HepG2 (cell line): ENCODE measurements around the gene PRKN. TPM values are rescaled to one million over a fixed set of nuclear protein-coding genes. Genes with fewer than 3 reads are reported as not detected.

Experiments
- AHDC1 ChIP-seq: sonication (generic); formaldehyde crosslinking; IDR thresholded peaks from 2 replicates; pipeline ENCODE4 v1.5.1; 2020; ENCODE audit warnings: mild to moderate bottlenecking, missing genetic modification reagents, borderline replicate concordance
- GPN1 ChIP-seq: sonication (generic); formaldehyde crosslinking; IDR thresholded peaks from 2 replicates; pipeline ENCODE4 v1.5.1; 2020; ENCODE audit warnings: missing genetic modification reagents, borderline replicate concordance
- MED1 ChIP-seq: sonication (generic); formaldehyde crosslinking; IDR thresholded peaks from 2 replicates; pipeline ENCODE4 v1.4.0; 2020; ENCODE audit warnings: missing genetic modification reagents
- PATZ1 ChIP-seq: sonication (generic); formaldehyde crosslinking; IDR thresholded peaks from 2 replicates; pipeline ENCODE4 v1.4.0; 2020; ENCODE audit warnings: missing genetic modification reagents
- SNRNP70 ChIP-seq: fragments of 200-400 bp; formaldehyde crosslinking; IDR thresholded peaks from 2 replicates; pipeline ENCODE4 v1.6.1; 2017; ENCODE audit warnings: mild to moderate bottlenecking, low read depth, low read length, moderate library complexity
- SOX13 ChIP-seq, 3 experiments: fragments of 450-650 bp in 1 of 3; sonication (generic) in 1 of 3; formaldehyde crosslinking in 1 of 3; IDR thresholded peaks in 2 of 3; conservative IDR thresholded peaks in 1 of 3; 2 replicates each; pipeline versions ENCODE4 v1.5.0 to v1.6.1; 2016 to 2020; ENCODE audit warnings: antibody characterized with exemption in 1 of 3, mild to moderate bottlenecking in 1 of 3, missing compliant biosample characterization in 1 of 3, missing genetic modification reagents in 1 of 3, moderate library complexity in 1 of 3
- SOX5 ChIP-seq: IDR thresholded peaks from 2 replicates; pipeline ENCODE4 v1.6.1; 2016; ENCODE audit warnings: borderline replicate concordance
- TFE3 ChIP-seq: IDR thresholded peaks from 2 replicates; pipeline ENCODE4 v1.6.1; 2016
- ZBTB44 ChIP-seq: sonication (generic); formaldehyde crosslinking; IDR thresholded peaks from 2 replicates; pipeline ENCODE4 v1.4.0; 2020; ENCODE audit warnings: missing genetic modification reagents
- ZNF263 ChIP-seq: sonication (generic); formaldehyde crosslinking; IDR thresholded peaks from 2 replicates; pipeline ENCODE4 v1.4.0; 2020; ENCODE audit warnings: missing genetic modification reagents
- ZNF34 ChIP-seq: sonication (generic); formaldehyde crosslinking; IDR thresholded peaks from 2 replicates; pipeline ENCODE4 v1.4.0; 2020; ENCODE audit warnings: mild to moderate bottlenecking, missing genetic modification reagents, borderline replicate concordance
- ZNF740 ChIP-seq: sonication (generic); formaldehyde crosslinking; IDR thresholded peaks from 2 replicates; pipeline ENCODE4 v1.4.0; 2020; ENCODE audit warnings: missing genetic modification reagents
- polyA plus RNA-seq, 8 experiments: library from polyadenylated mRNA; depleted of rRNA in 3 of 8; stranded (reverse) in 7 of 8; unstranded in 1 of 8; fragments of >200 nt; fragmentation: Illumina TruSeq in 4 of 8; extraction: Trizol in 4 of 8; gene quantifications; 2 replicates each; pipeline versions ENCODE4 v1.2.1 to v1.2.3, GENCODE V29; 2011 to 2016; ENCODE audit warnings: low read depth in 4 of 8, missing spikeins in 1 of 8, mixed read lengths in 1 of 8; ENCODE audit not compliant: insufficient read depth in 1 of 8
- total RNA-seq, 5 experiments: library from RNA; depleted of rRNA; stranded (reverse); fragments of >200 nt; fragmentation: Illumina TruSeq; extraction: Trizol; gene quantifications; 2 replicates each; pipeline ENCODE4 v1.2.3, GENCODE V29; 2016; ENCODE audit warnings: low read depth in 1 of 5

PRKN gene
- total and polyA plus RNA-seq, 2 of the 13 experiments (the other 11 are each of a cell fraction or from before 2014, with no cell fraction given): 0.31 to 0.44 TPM

GRCh38 chr6:162478192-162478671 is 249.3 kb downstream of the PRKN start (continued):
- 0 out of 2 replicates have a peak, but pooled peaks have one; percentile 15 for TF ChIP-seq AHDC1 (CRISPR knock-in tag)
- TF ChIP-seq ZNF34 (CRISPR knock-in tag): no peak
- TF ChIP-seq MED1 (CRISPR knock-in tag): no peak
- TF ChIP-seq ZNF263 (CRISPR knock-in tag): no peak
- peak; percentile 36; the same call in 1 of the 2 replicates for TF ChIP-seq SOX5 (CRISPR knock-in tag)
- no peak for TF ChIP-seq ZNF740 (CRISPR knock-in tag)
- TF ChIP-seq GPN1 (CRISPR knock-in tag): no peak
- TF ChIP-seq SOX13 (IDR thresholded peaks at IDR 0.05): no peak
- TF ChIP-seq SOX13 (CRISPR knock-in tag; conservative IDR thresholded peaks at IDR 0.05 in 1 of 2, IDR thresholded peaks at IDR 0.05 in 1 of 2): 0 out of 4 replicates have a peak, but pooled peaks of 1 of the 2 experiments have one; percentile 17
- no peak for TF ChIP-seq PATZ1 (CRISPR knock-in tag)
- TF ChIP-seq TFE3 (CRISPR knock-in tag): peak; percentile 55; the same call in 1 of the 2 replicates
- no peak for TF ChIP-seq ZBTB44 (CRISPR knock-in tag)
- TF ChIP-seq SNRNP70: no peak
- TF ChIP-seq, all 625 proteins: peak for 10
